PC-3 (cell line): ENCODE measurements around the gene CUEDC1. TPM values are rescaled to one million over a fixed set of nuclear protein-coding genes. Genes with fewer than 3 reads are reported as not detected.

Experiments used
- ATAC-seq: fragments of 200-7000 bp; cut with Tn5 transposase; 2 replicates; pipeline ENCODE4 v1.9.1; 2020; ENCODE audit warnings: mild to moderate bottlenecking, moderate library complexity
- BruUV-seq: library from RNA; stranded (reverse); fragments of 400-500 nt; replicated peaks from 2 replicates; lab custom pipeline; 2021; lab: Mats Ljungman, UMichigan
- CTCF ChIA-PET: fragments of 300-600 bp; sonication (Branson Sonifier 250); formaldehyde crosslinking; loops from one replicate; lab custom pipeline; 2022; ENCODE audit warnings: antibody characterized with exemption; lab: Charles Lee
- POLR2A ChIA-PET: fragments of 300-600 bp; sonication (Branson Sonifier 250); formaldehyde crosslinking; loops from one replicate; lab custom pipeline; 2022; ENCODE audit warnings: antibody characterized with exemption; ENCODE audit not compliant: unreplicated experiment; lab: Charles Lee
- DNase-seq: peaks from one replicate; pipeline ENCODE4 v3.0.0-alpha.2; 2015
- H2AFZ ChIP-seq: fragments of 300-600 bp; sonication (generic); 2 replicates; pipeline ENCODE4 v1.6.0; 2016; ENCODE audit warnings: antibody characterized with exemption, low read length
- H3F3A ChIP-seq: fragments of 300-600 bp; sonication (generic); one replicate; pipeline ENCODE4 v1.6.0; 2017; ENCODE audit warnings: antibody characterized with exemption, low read length, control low read depth, mild to moderate bottlenecking; ENCODE audit not compliant: unreplicated experiment
- H3K27ac ChIP-seq: fragments of 300-600 bp; sonication (generic); 2 replicates; pipeline ENCODE4 v1.5.1; 2016; ENCODE audit warnings: mild to moderate bottlenecking, low read length
- H3K27me3 ChIP-seq: fragments of 300-600 bp; sonication (generic); 2 replicates; pipeline ENCODE4 v1.6.1; 2016; ENCODE audit warnings: low read length, mixed read lengths
- H3K36me3 ChIP-seq: fragments of 300-600 bp; sonication (generic); 2 replicates; pipeline ENCODE4 v1.6.1; 2016; ENCODE audit warnings: low read depth, mixed run types, low read length, mixed read lengths
- H3K4me1 ChIP-seq: fragments of 300-600 bp; sonication (generic); 2 replicates; pipeline ENCODE4 v1.5.1; 2016; ENCODE audit warnings: low read length; ENCODE audit not compliant: insufficient read depth
- H3K4me2 ChIP-seq: fragments of 300-600 bp; sonication (generic); 2 replicates; pipeline ENCODE4 v1.6.0; 2016; ENCODE audit warnings: low read length
- H3K4me3 ChIP-seq: fragments of 300-600 bp; sonication (generic); 2 replicates; pipeline ENCODE4 v1.5.1; 2016; ENCODE audit warnings: mild to moderate bottlenecking, low read length, mixed read lengths
- H3K79me2 ChIP-seq: fragments of 300-600 bp; sonication (generic); 2 replicates; pipeline ENCODE4 v1.6.1; 2017; ENCODE audit warnings: low read length, mixed read lengths
- H3K9ac ChIP-seq: fragments of 300-600 bp; sonication (generic); 2 replicates; pipeline ENCODE4 v1.6.0; 2016; ENCODE audit warnings: mild to moderate bottlenecking, low read length
- H3K9me2 ChIP-seq: fragments of 300-600 bp; sonication (generic); replicated peaks from 2 replicates; pipeline ENCODE4 v1.6.1; 2016; ENCODE audit warnings: mixed run types, low read length, mixed read lengths
- H3K9me3 ChIP-seq: fragments of 300-600 bp; sonication (generic); 2 replicates; pipeline ENCODE4 v1.6.1; 2016; ENCODE audit warnings: low read length, mixed read lengths
- H4K20me1 ChIP-seq: fragments of 300-600 bp; sonication (generic); 2 replicates; pipeline ENCODE4 v1.6.1; 2016; ENCODE audit warnings: low read length, mixed read lengths
- EZH2 ChIP-seq: fragments of 300-600 bp; sonication (generic); IDR thresholded peaks from one replicate; pipeline ENCODE4 v1.6.1; 2017; ENCODE audit warnings: antibody characterized with exemption, mild to moderate bottlenecking, low read length; ENCODE audit not compliant: unreplicated experiment
- EZH2phosphoT487 ChIP-seq: fragments of 300-600 bp; sonication (generic); IDR thresholded peaks from 2 replicates; pipeline ENCODE4 v1.6.1; 2018; ENCODE audit warnings: mild to moderate bottlenecking, antibody characterized with exemption, low read length, borderline replicate concordance
- intact Hi-C: fragments of 100-400 bp; cut with micrococcal nuclease; formaldehyde crosslinking; loops from 2 replicates; pipeline ENCODE4 v1.9.0; 2023
- total RNA-seq: library from RNA; depleted of rRNA; stranded (reverse); fragments of >200 nt; gene quantifications from 2 replicates; pipeline ENCODE4 v1.2.3, GENCODE V29; 2014
- TF ChIP-seq, protein P1 (sequence below): fragments of 300-600 bp; sonication (generic); conservative IDR thresholded peaks from 2 replicates; pipeline ENCODE4 v1.5.1; 2017; ENCODE audit warnings: antibody characterized with exemption, low read depth, mild to moderate bottlenecking, low read length

The CUEDC1 gene
- total RNA-seq, 1 experiment from 2014 or later: 31.6 TPM

DNA sequence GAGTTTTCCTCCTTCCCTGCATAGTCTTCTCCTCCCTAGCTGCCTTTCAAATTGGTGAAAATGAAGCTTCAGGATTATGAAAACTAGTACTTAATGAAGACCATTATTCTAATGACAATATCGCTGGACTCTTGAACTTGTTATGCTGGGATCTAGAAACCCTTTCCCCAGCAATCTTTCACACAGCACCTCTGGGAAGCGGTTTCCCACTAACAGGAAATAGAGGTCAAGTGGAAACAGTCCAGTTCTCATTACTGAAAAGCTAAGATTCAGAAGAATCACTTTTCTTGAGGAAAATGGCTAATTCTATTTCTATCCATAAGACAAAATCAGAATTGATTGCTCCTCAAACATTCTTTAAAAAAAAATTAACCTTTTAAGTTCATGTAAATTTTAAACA is 34.8 kb upstream of the CUEDC1 start:
- Histone ChIP-seq H4K20me1 (peaks cover 8% of the 10 kb centered on the region), H3K4me1 (peaks cover 21% of the 10 kb centered on the region), H3K9me3 (no peaks in the 10 kb centered on the region), H2AFZ (no peak overlapping the region), H3K4me2 (no peak overlapping the region), H3K9ac (no peak overlapping the region), H3K4me3 (no peak overlapping the region), H3F3A (peaks cover 28% of the 10 kb centered on the region), H3K27me3 (no peaks in the 10 kb centered on the region), H3K27ac (no peak overlapping the region), H3K9me2 (no peaks in the 10 kb centered on the region), H3K36me3 (peaks cover 1% of the 10 kb centered on the region; the same call in 1 of the 2 replicates), H3K79me2 (peaks cover 28% of the 10 kb centered on the region)
- ATAC-seq (no peak), DNase-seq (no peak)
- intact Hi-C loops: no loop called here
- POLR2A ChIA-PET: interaction anchor here (0.5 to 1.0 kb wide), 3 partner anchors 36 to 162 kb away, joined by 3 to 8 read pairs (median 8); no protein-coding TSS in a partner anchor
- BruUV-seq: no TSS peak
- TF ChIP-seq EZH2phosphoT487 (no peak), EZH2 (no peak)
- TF ChIP-seq, protein P1, sequence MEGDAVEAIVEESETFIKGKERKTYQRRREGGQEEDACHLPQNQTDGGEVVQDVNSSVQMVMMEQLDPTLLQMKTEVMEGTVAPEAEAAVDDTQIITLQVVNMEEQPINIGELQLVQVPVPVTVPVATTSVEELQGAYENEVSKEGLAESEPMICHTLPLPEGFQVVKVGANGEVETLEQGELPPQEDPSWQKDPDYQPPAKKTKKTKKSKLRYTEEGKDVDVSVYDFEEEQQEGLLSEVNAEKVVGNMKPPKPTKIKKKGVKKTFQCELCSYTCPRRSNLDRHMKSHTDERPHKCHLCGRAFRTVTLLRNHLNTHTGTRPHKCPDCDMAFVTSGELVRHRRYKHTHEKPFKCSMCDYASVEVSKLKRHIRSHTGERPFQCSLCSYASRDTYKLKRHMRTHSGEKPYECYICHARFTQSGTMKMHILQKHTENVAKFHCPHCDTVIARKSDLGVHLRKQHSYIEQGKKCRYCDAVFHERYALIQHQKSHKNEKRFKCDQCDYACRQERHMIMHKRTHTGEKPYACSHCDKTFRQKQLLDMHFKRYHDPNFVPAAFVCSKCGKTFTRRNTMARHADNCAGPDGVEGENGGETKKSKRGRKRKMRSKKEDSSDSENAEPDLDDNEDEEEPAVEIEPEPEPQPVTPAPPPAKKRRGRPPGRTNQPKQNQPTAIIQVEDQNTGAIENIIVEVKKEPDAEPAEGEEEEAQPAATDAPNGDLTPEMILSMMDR: no peak
- CTCF ChIA-PET: interaction anchor here (0.5 to 3.3 kb wide), 4 partner anchors 10 to 130 kb away, joined by 3 to 20 read pairs (median 4); no protein-coding TSS in a partner anchor

DNA sequence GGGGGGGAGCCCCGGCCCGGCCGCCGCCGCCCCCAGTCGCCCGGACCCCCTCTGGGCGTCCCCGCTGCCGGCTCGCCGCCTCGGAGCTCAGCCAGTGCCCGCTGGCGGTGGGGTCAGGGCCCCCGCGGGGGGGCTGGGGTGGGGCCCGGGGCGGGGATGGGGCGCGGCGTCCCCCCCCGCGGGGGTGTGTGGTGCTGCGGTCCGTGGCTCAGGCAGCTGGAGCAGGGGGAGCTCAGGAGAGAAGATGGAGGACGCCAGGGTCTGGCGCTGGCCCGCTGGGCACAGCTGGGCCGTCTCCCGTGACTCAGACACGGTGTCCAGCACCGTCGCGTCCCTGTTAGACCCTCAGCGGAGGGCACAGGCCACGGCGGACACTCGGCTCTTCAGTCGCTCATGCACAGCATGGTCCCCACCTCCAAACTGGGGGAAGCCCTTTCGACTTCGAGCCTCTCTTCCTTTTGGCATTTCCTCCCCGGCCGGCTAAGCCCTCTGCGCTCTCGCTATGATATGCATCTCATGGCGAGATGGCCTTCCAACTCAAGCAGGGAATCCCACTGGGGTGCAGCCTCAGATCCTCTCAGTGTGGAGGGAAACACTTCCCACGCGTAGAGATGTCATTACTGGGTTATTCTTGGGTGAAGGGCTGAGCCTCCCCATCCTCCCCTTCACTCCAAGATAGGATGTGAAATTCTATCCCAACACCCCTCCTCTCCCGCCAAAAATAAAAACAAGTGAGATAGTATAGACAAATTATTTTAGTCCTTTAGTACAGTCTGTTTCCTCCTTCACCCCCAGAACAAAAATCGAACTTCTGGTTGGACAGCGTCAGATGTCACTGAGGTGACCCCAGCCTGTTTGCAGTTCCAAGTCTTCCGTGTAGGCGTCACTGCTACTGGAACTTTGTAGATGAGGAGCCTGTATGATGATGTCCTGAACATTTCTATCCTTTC is 33.4 kb upstream of the CUEDC1 start:
- peaks cover 36% of the 10 kb centered on the region for H3K4me1 ChIP-seq
- no peaks in the 10 kb centered on the region for H3K9me2 ChIP-seq
- H3F3A ChIP-seq: peaks cover 16% of the 10 kb centered on the region
- H3K4me2 ChIP-seq: peak overlapping the region; percentile 85
- BruUV-seq: TSS peak; percentile 31
- peaks cover 21% of the 10 kb centered on the region for H4K20me1 ChIP-seq
- peaks cover 42% of the 10 kb centered on the region for H3K79me2 ChIP-seq
- H3K27me3 ChIP-seq: no peaks in the 10 kb centered on the region
- H3K9ac ChIP-seq: peak overlapping the region; percentile 89
- ATAC-seq (peak; percentile 64), DNase-seq (peak; percentile 79)
- peaks cover 15% of the 10 kb centered on the region; the same call in 1 of the 2 replicates for H3K36me3 ChIP-seq
- H2AFZ ChIP-seq: peak overlapping the region; percentile 71
- ChIA-PET CTCF (interaction anchor here (0.5 to 3.3 kb wide), 6 partner anchors 8 to 113 kb away, joined by 4 to 20 read pairs (median 4); no protein-coding TSS in a partner anchor), POLR2A (interaction anchor here (0.5 to 1.3 kb wide), 10 partner anchors 11 to 364 kb away, joined by 3 to 9 read pairs (median 4); partner anchors contain the start of gene SUPT4H1)
- intact Hi-C loops: no loop called here
- H3K4me3 ChIP-seq: peak overlapping the region; percentile 80
- H3K27ac ChIP-seq: peak overlapping the region; percentile 87
- TF ChIP-seq EZH2 (no peak), EZH2phosphoT487 (no peak)
- TF ChIP-seq, protein P1: no peak; the same call in 1 of the 2 replicates
- H3K9me3 ChIP-seq: no peaks in the 10 kb centered on the region
